GM03348 (cell line): ENCODE results near the gene FDXR.
A peak's percentile ranks its signal among the peaks of the same experiment; 100 is the strongest.
"Not testable (repeated sequence)": the region's sequence is repeated elsewhere in the genome, so short reads cannot be mapped to it uniquely, and the experiment has no call there.

ENCODE experiments used
- DNase-seq: peaks from one replicate; pipeline ENCODE4 v3.0.0; 2012; ENCODE audit warnings: low spot score

FDXR gene

DNA sequence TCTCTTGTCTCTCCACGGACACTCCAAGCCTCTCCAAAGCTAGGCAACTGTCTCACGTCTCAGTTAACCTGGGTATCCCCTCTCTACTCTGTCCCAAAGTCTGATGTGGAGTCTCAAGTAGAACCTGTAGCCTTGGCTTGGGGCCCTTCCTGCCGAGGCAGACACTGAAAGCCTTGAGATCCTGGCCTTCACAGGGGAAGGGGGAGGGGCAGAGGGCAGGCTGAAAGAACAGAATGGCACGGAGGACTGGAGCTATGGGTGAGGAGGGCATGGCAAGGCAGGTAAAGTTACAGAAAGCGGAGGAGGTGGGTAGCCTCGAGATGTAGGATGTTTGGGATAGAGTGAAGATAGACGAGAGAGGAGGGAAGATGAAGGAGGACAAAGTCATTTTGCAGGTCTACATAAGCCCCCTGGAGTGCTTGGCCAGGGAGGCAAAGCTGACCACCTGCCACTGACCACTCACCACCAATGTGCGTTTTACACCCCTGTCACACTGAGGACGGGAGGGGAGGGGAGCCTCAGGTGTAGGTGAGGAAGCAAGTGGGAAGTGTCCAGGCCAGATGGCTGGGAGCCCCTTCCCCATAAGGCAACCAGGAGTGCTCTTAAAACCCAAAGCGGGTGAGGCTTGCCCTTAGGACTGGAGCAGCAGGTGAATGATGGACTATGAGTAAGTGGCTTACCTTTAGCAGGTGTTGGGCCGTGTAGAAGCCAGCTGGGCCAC, 1.3 kb downstream of the FDXR start:
- no peak for DNase-seq

DNA sequence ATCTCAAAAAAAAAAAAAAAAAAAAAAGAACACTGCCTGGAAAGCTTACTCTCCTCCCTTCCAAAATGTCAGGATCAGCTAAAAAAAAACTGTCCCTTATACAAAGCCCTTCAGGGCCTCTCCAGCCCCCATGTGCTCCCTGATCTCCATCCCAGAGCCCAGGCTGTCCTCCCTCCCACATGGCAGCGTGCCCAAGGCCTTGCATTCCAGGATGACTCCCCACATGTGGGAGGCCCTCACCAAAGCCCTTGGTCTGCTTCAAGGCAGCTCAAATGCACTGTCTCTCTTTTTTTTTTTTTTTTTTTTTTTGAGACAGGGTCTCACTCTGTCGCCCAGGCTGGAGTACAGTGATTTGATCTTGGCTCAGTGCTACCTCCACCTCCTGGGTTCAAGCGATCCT, 2.3 kb downstream of the FDXR start:
- DNase-seq: peak; percentile 67

DNA sequence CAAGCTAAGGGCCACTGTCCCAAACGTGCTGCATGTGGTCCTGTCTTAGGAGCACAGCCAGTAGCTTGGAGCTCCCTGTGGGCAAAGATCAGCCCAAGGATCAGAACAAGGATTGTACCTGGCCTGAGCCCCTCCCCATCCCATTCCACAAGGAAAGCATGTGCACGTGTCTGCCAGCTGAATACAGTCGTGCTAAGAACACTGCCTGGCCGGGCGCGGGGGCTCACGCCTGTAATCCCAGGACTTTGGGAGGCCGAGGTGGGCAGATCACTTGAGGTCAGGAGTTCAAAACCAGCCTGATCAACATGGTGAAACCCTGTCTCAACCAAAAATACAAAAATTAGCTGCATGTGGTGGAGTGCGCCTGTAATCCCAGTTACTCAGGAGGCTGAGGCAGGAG, 2.8 kb downstream of the FDXR start:
- not testable (repeated sequence) for DNase-seq

DNA sequence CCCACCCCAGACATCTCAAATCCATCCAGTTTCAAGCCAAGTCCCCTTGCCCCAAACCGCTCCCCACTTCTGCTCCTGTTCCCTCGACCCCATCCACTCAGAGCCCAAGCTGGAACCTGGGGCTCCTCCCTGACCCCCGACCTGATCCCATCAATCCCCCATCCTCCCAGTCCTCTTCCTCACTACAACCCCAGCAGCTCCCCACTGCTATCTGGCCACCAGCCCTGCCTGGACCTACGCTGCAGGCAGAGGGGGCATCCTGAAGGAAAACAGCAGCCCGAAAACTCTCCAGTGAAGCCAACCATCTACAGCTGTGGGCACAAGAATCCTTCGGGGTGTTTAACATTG, 3.9 kb downstream of the FDXR start:
- DNase-seq: no peak

DNA sequence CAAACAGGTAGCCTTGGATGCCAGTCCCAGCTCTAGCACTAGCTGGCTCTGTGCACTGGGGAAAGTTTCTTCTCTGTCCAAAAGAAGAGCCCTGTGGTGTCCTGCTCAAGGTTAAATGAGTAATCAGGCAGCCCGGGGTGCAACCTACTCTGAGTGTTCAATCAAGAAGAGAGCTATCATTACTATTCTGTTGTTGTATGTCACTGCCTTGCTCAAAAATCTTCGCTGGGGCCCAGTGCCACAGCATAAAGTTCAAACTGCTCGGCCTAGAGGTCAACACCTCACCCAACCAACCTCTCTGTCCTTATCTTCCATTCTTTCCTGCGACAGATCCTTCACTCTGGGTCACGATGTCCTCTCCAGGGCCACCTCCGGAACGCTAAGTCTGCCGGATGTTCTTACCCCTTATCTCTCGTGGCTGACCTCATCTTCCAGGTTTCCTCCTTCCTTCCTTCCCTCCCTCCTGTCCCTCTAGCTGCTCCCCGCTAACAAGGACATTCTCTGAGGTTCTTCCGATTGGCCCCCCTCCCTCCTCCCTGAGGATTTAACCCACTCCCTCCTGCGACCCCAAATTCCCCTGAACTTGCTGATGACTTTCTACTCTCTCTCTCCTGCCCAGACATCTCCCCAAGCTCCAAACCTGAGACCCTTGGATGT, 4.4 kb downstream of the FDXR start:
- no peak for DNase-seq

DNA sequence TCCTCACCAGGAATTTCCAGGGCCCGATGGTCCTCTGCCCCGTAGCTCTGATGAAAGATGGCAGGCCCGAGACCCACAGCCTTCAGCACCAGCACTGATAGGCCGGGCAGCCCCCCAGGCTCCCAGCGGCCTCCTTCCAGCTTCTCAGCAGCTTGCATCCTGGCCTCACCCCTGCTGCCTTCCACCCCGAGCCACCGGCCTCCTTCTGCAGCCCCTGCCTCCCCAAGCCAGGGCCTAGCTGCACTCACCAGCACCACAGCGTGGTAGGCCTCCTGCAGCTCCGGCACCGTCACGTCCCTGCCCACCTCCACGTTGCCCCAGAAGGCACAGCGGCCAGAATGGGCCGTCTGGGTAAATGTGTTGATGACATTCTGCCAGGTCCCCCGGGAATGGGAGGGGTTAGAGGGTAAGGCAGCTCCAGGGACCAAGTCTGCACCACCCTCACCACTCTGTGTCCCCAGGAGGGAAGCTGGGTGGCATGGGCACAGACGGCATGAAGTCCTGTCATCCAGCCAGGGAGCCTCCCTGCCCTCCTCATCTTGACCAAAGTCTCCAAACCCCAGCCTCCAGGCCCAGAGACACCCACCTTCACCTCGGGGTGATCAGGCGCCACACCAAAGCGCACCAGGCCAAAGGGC, 6.5 kb downstream of the FDXR start:
- no peak for DNase-seq

DNA sequence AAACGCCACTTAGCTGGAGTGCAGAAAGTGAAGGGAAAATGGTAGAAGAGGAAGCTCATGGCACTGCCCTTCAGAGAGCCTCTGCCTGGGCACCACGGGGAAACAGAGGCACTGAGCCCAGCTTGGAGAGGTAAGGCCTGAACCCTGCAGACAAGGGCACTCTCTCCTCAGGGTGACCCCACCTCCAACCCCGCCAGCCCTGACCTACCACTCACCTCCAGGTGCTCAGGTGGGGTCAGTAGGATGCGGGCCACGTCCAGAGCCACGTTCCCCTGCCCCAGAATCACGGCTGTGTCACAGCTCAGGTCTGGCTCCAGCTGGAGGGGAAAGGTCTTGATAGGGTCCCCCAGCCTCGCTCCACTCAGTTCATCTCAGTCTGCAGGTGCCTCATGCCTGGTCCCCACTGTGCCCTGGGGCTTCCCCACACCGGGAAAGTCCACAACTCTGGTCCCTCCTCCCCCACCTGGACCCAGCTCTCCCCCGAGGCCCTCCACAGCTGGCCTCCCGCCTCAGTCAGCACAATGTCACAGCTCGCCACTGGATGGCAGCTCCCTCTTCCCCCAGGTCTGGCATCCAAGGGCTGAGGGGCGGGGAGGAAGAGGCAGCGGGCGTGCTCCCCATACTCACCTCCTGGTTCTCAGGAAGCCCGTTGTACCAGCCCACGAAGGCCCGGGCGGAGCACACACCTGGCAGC, 7.1 kb downstream of the FDXR start:
- no peak for DNase-seq

DNA sequence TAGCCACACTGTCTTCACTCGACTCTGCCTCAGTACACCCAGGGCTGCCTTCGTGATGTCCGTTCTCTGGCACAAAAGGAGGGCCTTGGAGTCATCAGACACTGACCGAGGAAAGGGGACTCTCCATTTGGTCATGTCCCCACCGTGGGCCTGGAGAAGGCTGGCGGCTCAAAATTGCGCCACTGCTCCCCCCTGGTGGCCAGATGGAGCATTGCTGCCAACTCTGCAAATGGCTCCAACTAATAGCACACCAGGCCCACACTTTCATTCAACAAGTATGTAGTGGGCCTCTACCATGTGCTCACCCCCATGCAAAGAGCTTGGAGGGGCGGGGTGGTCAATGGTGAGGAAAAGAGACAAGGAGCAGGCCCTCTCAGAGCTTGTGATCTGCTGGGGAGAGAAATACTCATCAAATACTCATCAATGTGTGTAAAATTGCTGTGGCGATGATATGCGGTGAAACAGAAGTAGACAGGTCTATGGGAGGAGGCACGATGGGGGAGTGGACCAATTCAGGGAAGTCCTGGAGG, 7.9 kb downstream of the FDXR start:
- peak; percentile 87 for DNase-seq

DNA sequence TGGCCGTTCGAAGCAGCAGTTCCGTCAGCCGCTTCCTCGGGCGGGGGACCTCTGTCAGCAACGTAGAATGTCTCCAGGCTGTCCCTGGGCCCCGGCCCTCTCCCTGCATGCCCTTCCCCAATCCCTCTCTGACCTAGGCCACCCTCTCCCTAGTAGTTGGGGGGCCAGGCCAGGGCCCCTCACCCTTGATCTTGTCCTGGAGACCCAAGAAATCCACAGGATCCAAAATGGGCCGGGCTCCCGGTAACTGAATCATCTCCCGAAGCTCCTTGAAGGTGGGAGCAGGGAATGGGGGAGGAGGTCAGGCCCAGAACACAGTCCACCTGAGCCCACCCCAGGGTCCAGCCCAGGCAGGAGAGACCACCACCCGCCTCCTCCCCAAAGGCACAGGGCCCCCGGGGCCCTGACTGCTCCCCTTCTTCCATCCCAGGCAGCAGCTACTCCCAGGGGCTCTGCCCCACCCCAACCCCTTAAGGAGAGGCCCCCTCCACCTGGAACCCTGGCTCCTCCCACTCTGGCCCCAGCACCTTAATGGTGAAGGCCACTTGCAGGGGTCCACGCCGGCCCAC, 8.4 kb downstream of the FDXR start:
- DNase-seq: no peak

DNA sequence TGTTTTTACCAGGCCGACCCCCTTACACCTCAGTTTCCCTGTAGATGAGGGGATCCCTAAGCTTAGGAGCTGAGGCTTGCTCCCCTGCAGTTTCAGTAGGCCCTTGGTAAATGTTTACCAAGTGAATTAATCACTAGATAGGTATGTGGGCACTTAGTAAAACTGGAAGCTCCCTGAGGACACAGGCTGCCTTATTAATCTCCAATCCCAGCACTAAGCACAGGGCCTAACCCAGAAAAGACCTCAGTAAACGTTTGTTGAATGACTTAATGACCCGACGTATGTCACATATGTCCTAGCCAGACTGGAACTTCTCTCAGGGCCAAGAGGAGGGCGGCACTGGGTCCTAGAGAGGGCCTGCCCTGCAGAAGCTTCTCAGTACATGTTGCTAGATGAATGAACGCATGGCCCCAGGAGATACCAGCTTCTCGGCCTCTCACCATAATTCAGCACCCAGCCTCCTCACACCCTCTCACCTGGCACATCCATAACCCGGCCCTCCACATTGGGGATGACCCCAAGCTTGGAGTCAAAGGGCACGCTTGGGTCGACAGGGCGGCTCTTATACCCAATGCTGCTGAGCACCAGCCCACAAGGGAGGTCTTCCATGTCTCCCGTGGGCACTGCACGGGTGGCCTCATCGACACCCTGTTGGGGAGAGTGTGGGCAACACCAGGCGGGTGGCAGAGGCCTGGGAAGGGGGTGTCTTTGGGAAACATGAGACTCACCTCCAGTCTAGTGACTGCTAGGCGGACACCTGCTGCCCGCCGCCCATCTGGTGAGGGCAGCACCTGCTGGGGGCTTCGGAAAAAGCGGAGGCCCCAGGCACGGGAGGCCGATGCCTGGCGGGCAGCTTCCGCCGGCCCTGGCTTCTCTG, 9.1 kb downstream of the FDXR start:
- no peak for DNase-seq

DNA sequence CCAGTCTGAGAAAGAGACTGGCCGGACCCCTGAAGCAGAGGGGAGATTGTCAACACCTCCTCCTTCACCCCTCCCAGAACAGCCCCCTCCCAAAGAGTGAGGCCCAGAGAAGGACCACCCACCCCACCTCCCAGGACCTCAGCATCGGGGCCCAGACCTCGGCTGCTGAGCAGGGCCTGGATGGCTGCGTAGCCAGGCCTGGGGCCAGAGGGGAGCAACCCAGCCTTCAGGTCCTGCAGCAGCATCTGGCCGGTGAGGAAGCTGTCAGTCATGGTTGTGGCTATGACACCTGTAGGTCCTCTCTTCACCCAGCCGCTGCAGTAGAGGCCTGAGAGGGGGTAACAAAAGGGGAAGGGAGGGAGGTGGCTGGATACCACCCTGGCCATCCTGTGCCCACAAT, 9.9 kb downstream of the FDXR start:
- no peak for DNase-seq

DNA sequence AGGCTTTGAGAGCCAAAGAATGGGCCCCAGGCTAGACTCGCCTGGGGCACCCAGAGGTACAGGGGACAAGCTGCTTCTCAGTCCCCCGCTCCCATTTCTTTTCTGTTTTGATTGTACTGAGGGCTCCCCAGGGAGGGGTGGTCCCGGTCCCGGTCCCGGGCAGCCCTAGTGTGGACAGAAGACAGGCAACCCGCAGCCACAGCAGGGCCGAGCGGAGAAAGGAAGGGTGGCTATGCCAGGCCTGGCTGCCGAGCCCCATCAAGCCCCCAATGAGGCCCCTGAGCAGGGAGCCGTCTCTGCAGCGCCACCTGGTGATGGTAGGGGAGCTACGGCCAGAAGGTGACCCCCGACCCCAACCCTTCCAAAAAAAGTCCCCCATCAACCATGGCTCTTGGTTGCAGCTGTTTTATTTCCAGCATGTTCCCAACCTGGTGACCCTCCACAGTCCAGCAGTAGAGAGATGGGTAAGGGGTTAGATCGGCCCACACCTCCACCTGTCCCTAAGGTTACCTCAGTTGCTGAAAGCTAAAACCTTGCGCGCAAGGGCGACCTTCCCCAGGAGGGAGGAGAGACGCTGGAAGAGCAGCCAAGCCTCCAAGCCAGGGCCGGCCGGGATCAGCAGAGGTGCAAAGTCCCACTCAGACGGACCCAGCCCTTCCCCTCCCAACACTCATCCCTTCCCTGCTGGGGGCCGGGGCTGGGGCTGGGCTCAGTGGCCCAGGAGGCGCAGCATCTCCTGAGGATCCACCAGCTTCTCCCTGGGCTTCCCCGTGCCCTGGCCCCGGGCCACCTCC, 10.5 kb downstream of the FDXR start:
- DNase-seq: peak; percentile 70

DNA sequence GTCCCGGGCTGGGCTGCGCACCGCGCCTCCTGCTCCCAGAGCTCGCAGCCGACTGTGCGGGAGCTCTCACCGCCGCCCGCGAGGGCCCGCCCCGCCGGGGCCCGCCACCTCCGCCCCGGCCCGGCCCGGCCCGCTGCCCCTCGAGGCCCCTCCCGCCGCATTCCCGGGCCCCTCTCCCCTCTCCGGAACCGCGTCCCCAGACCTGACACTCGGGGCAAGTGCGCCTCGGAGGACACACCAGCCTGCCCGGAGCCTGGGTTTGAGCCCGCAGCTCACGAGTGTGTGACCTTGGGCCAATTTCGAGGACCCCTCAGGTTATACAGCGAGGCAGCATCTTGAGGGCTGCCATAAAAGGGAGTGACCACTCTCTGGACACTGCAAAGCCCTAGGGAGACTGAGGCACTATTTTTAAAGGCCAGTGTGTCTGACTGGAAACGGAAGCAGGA, 11.1 kb downstream of the FDXR start:
- no peak for DNase-seq

DNA sequence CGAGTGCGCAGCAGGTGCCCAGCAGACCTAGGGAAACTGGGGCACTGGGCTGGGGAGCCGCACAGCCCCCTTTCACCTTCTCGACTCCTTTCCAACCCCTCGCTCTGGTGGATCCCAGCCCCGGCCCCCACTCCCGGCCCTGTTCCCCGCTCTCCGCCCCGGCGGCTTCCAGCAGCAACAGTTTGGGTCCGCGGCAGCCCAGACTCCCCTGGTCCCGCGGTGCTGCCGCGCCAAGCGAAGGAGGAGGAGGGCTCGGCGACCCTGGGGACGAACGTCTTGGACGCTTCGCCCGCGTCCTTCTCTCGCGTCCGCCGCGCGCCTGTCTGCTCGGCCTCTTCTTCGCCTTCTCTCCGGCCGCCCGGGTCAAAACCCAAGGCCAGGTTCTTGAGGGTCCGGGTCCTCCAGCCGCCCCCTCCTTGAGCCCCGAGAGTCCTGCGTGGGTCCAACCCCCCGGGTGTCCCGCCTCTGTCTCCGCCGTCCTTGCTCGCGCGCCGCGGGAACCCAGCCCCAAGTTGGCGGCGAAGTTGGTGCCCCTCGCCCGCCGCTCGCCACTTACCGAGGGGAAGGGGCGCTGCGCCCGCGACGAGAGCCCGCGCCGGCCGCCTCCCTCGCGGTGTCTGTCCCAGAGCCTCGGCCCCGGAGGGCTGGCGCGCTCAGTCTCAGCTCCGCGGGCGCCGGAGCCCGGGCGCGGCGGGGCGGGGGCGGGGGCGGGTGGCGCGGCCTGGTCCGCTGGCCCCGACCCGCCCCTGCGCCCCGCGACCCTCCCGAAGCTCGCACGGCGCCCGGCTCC, 11.7 kb downstream of the FDXR start:
- no peak for DNase-seq

DNA sequence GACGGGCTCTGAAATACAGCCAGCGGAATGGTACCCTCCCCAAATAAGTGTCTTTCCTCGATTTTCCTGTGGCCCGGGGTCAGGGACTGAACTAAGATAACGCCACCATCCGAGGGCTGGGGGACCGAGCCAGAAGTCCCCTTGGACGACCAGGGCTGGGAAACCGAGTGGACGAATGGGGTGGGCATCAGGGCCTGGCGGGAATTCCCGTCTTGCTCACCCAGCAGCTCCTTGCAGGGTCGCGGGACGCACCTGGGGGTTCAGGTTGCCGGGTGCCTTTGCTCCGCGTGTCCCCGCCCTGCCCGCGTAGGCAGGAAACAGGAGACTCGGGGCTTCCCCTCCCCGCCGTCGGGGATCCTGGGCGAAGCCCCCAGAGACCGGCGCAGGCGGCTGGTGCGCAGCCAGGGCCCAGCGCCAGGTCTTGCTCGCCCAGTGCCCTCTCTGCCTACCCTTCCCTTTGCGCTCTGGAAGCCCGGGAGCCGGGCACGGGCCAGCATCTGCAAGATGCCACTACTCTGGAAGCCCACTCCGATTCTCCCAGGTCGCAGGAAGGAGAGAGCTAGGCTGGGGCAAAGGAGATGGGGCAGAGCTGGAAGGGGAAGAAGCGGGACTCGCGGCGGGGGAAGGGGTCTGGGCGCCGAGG, 12.4 kb downstream of the FDXR start:
- DNase-seq: no peak

DNA sequence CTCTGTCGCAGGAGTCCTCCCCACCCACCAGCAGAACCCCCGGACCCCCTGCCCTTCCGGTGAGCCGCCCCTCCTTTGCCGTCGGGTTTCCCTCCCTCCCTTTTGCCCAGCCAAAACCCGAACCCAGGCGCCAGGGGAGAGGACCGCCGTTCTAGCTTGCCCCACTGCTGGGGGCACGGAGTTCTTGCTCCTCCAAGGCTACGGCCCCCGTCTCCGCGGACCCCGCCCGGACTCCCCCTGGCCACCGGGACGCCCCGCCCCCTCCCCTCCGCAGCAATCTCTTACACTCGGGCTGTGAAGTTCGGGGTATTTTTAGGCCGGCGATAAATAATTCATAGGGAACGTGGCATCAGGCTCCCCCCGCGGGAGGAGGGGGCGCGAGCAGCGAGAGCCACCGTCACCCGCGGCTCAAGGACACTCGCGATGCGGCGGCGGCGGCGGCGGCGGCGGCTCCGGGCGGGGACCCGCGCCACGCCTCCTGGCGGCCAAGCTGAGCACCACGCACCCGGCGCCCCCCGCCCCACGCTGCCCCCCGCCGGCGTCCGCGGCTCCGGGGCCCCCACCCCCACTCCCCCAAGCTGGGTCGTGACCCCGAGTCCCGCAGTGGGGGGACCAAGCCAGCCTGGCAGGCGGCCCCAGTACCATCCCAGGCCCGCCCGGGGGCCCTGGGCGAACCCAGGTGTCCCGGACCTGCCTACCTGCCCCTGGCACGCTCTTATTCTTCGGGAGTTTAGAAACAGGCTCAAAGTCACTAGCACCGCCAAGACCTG, 13.2 kb downstream of the FDXR start, which contains the start of gene GRIN2C:
TSS of gene GRIN2C (minus strand) at position 427 of the 770 bp plus-strand sequence. CDS start 4,793 bp downstream, outside the sequence.
- DNase-seq: peak; percentile 54

DNA sequence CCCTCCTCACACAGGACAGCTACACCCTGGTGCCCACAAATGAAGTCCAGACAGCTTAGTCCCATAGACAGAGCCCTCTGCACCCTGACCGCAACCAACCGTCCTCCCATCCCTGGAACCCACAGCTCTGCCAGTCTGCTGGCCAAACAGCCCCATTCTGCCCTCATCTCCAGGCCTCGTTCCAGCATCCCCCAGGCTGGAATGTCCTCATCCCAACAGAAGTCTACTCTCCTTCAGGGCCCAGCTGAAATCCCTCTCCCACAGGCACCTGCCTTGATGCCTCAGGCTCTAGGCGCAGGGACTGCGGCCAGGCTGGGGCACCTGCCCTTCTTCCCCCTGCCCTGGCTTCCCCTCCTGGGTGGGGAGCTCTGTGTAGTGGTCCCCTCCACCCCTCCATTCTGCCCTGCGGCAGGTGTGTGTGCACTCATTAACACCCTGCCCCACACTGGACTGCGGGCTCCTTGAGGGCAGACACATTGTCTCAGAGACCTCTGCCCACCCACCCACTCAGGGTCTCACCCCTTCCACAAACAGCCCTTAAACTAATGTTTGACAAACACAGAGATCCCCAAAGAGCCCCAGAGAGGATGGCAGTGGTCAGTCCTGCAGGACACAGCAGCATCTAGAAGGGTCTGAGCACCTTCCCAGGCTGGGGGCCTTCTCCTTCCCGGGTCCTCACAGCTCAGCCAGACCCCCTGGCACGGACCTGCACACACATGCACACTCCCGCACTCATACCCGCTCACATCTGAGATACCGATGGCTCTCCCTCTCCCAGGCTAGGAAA, 13.9 kb downstream of the FDXR start:
- no peak for DNase-seq
